Measurements from ENCODE around the gene TAP1.

DNA sequence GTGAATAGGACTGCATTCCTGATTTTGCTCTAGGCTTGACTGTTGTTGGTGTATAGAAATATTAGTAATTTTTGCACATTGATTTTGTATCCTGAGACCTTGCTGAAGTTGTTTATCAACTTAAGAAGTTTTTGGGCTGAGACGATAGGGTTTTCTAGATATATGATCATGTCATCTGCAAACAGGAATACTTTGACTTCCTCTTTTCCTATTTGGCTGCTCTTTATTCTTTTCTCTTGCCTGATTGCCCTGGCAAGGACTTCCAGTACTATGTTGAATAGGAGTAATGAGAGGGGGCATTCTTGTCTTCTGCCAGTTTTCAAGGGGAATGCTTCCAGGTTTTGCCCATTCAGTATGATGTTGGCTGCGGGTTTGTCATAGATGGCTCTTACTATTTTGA lies 50.1 kb downstream of the TAP1 start:
- TF ChIP-seq YY1 (IDR thresholded peaks at IDR 0.05; ENCODE audit: insufficient read depth, insufficient read length) (no peak), ZNF274 (IDR thresholded peaks at IDR 0.05; ENCODE audit: low read depth, low read length) (no peak)
